HTERT RPE-1 (cell line): ENCODE results near the gene EPHA8.

Experiments used
- in situ Hi-C: fragments of 300-500 bp; cut with MboI; formaldehyde crosslinking; loops from 4 replicates; pipeline ENCODE4 v1.14.3; 2020; ENCODE audit warnings: low sequenced_read_pairs

The EPHA8 gene

DNA sequence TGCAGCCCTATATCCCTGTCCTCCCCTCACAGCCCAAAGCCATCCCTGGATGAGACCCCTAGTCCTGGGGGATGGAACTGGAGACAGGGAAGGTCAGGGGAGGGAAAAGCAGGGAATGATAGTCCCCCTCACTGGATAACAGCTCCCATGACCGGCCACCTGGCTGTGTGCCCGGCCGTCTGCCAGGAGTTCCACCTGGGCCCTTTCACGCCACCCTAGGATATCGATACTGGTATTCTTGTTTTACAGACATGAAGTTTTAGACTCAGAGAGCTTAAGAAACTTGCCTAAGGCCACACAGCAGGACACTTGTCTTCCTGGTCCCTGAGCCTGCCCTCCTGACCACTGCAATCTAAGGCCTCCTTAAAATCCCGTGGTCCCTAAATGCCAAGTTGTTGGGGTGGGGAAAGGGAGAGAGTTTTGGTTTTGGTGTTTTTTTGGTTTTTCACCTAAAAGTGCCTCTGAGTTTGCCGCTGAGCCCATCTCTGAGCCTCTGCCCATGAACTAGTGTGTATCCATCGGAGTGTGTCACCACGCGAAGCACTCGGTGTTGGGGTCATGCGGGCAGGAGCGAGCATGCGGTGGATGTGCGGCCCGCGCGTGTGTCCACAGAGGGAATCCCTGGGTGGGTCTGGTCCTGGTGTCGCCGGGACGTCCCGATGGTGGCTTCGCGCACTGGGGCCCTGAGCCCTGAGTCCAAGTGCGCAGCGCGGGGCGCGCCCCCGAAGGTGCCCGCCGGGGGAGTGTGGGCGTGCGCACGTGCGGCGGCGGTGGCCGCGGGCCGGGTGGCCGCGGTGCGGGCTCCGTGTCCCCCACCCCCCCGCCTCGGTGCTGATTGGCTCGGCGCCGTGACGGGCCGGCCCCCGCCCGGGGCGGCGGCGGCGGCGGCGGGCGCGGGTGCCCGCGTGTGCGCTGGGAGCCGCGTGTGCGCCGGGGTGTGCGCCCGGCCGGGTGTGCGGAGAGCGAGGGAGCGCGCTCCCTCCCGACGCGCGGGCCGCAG lies at the start of gene EPHA8:
Gene EPHA8 (plus strand): TSS at position 906 of the 1,000 bp plus-strand sequence. CDS start 147 bp downstream, outside the sequence.
- in situ Hi-C loops = no loop called here

DNA sequence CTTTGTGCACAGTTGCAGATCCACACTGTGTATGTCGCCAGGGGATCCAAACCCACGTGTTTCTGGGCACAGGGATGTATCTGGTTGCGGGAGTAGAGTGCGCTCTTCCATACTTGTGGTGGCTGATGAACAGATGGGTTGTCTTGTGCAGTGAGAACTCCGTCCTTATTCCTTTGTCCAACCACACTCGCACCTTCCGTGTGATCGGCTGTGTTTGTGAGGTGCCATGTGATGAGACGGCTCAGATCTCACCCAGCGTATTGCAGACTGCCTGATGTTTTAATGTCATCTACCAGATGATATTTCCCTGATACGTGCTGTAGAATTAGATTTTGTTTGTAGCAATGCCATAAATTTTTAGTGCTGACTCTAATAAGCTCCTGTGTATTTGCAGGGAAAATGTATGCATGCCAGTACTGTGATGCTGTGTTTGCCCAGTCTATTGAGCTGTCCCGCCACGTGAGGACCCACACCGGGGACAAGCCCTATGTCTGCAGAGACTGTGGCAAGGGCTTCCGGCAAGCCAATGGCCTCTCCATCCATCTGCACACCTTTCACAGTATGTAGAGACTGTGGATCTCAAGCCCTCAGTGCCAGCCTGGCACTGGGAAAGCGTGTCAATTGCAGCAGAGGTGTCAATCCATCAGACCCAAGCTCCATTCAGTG lies 46.2 kb upstream of the EPHA8 start:
- in situ Hi-C loops = no loop called here

DNA sequence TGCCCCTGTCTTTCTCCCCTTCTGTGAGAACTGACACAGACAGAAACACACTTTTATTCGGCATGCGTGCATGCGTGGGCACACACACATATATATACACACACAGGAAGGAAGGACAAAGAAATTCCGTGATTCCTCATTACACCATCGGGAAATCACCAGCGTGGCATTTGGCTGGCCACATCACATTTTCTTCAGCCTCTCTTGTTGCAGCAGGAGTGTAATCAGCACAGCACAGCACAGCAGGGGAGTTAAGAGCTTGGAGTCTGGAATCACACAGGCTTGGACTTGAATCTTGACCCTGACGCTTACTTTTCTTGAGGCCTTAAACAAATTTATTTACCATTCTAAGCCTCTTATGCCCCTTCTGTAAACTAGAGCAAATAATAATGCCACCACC lies 45.3 kb upstream of the EPHA8 start:
- in situ Hi-C loops = no loop called here

DNA sequence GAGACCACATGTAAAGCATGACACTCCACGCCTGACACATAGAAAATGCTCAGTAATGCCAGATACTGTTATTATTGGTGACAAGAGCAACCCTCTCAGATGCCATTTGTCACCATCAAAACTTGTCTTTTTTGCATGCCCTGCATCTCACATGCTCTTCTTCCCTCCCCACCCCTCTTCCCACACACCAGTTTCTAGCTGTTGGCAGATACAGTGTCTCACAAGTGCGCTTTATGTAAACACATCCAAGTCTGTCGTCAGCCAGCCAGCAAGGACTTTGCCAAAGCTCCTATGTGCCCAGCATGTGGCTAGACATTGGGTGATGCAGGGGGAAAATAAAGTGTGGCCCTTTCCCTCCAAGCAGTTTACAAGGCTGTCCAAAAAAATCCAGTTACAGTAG lies 44.9 kb upstream of the EPHA8 start:
- in situ Hi-C loops = no loop called here

DNA sequence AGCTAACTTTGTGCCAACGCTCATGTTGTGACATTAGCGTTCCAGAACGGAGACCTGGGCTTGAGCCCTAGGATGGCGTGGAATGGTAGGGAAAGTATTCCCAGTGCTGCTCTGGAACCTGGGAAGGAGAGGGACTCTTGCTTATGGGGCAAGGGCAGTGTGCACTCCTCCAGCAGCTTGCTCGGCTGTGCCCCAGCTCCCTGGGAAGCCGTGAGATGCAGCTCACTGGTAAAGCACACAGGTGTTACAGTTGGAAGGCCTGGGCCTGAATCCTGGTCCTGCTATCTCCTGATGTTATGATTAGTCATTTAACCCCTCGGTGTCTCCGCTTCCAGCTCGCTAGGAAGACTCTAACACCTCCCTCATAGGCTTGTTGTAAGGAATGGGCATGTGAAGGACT lies 42.4 kb upstream of the EPHA8 start:
- in situ Hi-C loops = no loop called here

DNA sequence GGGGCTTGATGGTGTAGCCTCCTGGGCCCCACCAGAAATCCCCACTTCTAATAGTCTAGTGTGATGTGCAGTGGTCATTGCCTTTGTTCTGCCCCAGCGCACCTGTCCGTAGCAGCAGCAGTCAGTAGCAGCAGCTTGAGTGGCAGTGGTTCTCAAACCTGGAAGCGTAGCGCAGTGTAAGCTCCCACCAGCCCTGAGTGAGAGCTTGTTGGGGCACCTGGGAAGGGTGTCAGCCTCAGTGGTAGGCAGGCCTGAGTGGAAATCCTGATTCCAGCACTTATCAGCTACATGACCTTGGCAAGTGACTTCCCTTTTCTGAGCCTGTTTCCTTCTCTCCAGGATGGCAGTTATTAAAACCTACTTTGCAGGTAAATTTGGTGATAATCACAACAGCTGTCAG lies 41.6 kb upstream of the EPHA8 start:
- in situ Hi-C loops = no loop called here

DNA sequence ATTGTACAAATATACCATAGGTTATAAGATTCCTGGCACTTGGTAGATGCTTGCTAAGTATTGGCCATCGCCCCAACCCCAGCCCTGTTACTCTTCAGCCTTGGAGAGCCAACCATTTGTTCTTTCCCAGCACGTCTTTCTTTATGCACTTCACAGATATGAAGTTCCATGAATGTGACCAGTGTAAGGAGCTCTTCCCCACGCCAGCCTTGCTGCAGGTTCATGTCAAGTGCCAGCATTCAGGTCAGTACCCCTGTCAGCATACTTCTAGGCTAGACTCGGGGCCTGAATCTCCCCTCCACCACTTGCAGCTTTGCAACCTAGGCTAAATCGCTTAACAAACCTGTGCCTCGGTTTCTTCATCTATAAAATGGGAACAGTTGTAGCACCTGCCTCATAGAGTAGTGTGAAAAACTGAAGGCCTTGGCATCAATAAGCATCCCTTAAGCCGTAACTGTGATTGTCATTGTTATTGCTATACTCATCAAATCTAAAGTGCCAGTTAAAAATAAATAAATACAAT lies 41.0 kb upstream of the EPHA8 start:
- in situ Hi-C loops = no loop called here

DNA sequence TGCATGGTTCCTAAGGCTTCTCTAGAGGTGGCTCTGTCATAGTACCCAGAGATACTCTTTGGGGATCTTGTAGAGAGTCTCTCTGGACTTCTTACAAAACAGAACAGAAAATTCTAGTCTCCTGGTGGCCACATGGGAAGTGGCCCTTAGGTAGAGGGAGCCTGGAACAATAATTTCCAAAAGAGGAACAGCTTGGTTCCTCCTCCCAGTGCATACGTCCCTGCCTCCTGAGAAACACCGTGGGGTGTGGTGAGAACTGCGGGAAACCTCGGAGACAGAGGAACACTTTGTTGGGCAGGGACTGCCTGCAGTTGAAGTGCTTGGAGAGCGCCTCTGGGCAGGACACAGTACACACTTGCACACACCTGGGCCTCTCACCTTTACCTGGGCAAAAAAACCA lies 38.8 kb upstream of the EPHA8 start:
- in situ Hi-C loops = no loop called here

DNA sequence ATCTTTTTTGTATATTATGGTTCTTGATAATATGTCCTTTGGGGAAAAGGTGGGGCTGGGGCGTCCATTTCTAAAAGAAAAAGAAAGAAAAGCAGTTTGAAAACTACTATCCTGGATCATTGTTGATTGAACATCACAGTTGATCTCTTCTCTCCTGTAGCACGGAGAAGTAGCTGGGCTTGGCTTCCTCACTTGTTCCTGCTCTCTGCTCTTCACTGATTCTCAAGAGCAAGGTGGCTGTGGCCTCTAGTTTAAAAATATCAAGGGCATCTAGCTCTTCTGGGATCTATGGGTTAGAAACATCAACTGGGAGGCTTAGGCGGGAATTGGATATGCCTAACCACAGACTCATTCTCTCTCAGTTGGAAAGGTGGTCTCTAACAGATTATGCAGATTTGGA lies 38.1 kb upstream of the EPHA8 start:
- in situ Hi-C loops = no loop called here

DNA sequence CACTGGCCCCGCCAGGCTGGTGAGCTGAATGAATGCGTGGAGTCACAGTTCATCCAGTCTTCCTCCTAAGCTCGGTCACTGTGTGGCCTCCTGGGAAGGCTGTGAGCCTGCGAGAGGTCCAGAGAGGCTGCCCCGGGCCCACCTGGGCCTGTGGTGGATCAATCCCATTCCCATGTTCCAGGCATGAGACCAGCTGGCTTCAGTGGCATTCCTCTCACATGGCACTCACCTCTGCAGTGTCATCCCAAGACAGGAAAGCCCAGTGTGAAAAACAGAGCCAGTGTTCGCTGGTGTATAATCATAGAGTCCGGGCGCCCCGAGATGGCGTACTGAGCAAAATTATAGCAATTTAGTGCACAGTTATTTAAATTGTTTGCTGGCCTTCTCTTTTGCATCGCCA lies 37.6 kb upstream of the EPHA8 start:
- in situ Hi-C loops = no loop called here

DNA sequence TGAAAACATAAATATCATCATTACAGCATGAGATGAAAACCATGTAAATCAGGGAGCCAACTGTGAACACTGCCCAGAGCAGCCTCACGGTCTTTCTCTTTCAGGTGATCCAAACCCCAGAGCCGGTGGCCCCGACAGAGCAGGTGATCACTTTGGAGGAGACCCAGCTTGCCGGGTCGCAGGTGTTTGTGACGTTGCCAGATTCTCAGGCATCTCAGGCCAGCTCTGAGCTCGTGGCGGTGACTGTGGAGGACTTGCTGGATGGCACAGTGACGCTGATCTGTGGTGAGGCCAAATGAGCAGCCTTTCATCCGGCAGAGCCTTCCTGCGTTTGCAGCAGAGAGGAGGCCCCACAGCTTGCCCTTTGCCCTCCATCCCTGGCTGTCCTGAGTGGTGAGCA lies 37.2 kb upstream of the EPHA8 start:
- in situ Hi-C loops = no loop called here

DNA sequence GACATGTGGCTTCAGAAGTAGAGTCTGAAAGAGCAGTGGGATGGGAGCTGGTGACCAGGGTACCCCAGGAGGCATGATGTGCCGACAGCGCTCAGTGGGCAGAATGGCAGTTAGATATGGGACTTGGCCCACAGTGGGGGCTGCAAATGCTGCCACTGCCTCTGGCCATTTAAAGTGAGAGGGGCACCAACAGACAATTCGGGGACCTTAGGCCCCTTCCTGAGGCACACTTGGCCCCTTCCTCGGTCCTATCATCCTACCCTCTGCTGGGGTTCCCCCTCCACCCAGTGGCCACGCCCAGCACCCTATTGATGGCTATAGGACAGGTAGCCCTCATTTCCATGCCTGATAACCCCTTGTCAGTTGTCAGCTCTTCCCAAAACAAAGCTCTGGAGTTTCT lies 36.6 kb upstream of the EPHA8 start:
- in situ Hi-C loops = no loop called here

DNA sequence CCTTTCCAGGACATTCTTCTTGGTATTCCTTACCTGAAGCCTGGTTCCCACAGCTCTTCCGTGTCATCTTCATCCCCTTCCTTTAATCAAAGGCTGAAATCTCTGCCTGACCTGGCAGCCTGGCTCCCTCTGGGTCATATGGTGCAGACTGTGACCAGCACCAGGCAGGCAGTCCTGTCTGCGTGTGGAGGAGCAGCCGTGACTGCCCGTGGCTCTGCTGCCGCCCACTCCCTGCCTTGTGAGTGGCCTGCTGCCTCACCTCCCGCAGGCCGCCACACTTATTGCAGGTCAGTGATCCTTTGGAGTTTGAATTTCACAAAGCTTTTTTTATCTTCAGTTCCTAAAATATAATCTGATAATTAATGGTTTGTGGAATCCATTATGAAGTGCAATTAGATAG lies 36.2 kb upstream of the EPHA8 start:
- in situ Hi-C loops = no loop called here

DNA sequence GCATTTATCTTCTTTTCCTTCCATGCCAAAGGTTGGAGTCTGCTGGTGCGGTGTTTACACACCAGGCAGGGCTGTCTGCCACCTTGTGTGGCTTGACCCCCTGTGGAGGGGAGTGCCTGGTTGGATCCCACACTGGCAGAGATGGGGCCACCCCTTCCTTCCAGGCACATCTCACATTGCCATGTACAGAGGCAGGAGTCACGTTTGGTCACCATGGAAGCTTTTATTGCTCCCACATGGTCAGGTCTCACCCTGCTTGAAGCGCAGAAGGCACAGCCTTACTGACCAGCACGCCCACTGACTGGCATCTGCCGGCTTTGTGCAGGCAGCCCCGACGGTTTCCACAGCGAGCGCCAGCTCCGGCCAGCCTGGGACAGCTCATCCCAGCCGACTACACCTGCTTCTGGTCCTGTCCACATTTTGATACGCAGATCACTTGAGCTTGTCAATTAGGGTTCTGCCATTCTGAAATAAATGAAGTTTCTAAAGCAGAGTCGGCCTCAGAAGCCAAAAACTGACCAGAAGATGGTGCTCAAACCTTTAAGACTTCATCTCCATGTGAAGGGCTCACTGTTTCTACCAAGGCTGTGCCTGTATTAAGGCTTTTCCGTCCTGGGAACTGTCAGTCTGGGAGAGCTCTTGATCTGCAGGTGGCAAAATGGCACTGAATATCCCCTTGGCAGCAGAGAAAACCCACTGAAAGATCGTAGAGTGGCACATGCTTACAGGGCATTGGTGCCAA lies 35.6 kb upstream of the EPHA8 start:
- in situ Hi-C loops = no loop called here

DNA sequence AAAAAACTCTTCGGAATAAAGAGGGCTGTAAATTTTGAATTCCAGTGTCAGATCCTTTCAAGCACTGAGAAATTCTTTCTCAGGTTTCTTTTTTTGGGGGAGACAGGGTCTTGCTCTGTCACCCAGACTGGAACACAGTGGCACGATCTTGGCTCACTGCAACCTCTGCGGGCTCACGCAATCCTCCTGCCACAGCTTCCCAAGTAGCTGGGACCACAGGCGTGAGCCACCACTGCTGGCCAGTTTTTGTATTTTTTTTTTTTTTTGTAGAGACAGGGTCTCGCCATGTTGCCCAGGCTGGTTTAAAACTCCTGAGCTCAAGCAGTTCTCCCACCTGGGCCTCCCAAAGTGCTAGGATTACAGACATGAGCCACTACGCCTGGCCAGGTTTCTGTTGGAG lies 34.8 kb upstream of the EPHA8 start:
- in situ Hi-C loops = no loop called here

DNA sequence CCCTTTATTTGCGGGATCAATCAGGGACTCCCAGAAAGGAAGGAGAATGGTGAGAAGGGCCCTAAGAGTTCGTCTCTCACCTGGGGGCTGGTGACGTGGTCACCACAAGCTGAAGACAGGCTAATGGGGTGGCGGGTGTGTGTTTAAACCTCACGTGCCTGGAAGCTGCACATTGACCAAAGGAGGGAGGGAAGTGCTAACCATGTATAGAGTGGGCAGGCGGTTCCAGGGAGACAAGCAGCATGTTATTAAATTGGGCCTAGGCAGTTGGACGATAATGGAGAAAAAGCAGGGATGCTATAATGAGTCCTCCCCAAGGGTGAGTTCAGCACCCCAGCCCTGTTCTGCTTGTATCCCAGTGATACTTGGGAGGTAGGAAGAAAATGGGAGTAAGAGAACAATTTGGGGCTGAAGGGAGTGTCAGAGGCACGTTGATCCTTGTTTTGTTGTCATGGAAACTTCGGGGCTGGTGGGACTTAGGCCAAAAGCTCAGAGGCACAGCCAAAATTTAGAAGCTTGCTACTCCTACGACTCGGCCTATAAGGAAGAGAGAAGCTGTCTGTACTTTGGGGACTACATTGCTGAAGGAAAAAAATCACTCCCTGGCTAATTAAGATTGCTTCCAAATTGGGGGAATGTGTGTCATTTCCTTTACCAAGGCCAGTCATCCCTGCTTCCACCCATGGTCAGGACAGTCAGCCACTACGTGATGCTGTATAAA lies 33.2 kb upstream of the EPHA8 start:
- in situ Hi-C loops = no loop called here

DNA sequence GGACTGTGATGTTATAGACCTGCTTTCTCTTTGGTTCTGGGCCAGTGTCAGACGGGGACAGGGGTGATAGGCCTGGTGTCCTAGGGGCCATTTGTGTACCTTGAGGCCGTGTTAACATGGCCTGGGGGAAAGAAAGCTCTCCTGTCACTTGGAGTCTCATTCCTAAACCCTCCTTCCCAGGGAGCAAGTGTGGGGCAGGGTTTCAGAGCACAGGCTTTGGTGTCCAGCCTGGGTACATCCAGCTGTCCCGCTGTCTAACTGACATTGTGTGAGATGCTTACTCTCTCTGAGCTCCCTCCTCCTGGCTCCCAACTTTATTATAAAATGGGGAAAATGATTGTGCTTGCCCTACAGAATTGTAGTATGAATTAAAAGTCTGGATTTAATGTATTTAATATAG lies 32.6 kb upstream of the EPHA8 start:
- in situ Hi-C loops = no loop called here

DNA sequence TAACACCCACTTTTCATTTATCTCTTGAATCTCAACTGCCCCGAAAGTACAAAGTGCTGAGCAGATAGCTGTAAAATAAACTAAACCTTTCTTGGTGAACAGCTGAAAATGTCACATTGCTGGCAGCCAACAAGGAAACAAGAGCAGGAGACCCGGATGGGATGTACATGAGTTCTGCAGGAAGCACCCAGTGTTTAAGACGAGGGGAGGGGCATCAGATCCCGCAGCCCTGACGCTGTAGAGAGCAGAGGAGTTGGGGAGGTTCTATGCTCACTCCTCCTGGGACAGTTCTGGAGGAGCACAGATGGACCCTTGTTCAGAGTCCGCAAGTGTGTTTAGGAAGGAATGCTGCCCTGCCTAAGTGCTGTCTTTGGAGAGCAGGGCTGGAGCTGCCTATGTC lies 32.0 kb upstream of the EPHA8 start:
- in situ Hi-C loops = no loop called here

DNA sequence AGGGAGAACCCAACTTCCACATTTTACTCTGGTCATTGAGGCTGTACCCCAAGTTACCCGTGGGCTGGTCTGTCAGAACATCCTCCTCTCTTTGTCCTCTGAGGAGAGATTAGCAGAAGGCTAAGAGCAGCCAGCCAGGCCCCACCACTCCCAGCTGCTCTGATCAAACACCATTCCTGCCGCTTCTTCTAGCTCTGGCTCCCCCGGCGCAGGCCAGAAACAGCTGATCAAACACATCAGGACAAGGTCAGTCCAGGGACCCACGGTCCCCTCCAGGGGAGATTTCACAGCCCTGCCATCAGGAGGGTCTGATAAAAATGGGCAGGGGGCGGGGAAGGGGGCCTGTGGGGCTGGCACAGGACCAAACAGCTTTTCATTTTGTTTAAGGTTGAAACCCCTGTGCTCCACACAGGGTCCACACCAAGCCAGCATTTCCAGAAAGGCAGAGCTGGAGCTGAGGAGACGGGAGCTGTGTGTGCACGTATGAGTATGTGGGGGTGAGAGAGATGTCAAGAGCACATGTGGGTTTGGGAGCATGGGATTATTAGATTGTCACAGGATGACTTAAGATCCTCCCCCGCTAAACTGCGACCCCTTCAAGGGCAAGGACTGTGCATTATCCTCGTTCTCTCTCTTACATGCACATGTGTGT lies 29.9 kb upstream of the EPHA8 start:
- in situ Hi-C loops = no loop called here

DNA sequence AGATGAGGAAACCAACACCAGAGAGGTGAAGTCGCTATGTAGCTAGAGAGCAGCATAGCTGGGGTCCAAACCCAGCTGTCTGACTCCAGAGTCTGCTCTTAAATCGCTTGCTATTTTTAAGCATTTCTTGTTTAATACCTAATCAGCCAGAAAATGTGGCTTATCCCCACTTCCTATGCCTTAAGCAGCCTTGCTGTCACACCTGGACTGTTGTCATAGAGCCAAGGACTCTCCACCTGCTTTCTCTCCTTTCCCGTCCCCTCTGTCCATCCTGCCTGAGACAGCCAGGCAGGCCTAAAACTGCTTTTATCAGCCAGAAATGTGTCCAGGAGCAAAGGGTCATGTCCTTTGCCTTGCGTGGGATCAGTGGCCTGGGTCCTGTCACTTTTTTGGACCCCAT lies 28.3 kb upstream of the EPHA8 start:
- in situ Hi-C loops = no loop called here
